Measurements from ENCODE around the gene ADAMTS13. TPM values are rescaled to one million over a fixed set of nuclear protein-coding genes. Genes with fewer than 3 reads are reported as not detected.

Gene ADAMTS13
- total RNA-seq, 1 experiment from 2014 or later: 12.0 TPM

DNA sequence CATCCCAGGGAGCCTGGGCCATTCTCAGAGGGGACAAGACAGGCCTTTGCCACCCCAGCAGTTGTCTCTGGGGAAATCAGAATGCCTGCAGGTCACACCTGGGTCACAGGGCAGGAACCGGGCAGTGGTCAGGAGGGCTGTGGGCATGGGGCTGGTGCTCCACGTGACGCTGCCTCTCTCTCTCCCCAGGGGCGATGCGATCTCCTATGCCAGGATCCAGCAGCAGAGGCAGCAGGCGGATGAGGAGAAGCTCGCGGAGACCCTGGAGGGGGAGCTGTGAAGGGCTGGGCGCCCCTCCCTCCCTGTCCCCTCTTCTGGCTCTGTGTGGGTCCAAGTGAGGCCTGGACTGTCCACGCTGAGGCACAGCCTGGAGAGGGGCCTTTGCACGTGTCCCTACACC lies 46.2 kb downstream of the ADAMTS13 start (continued):
- TF ChIP-seq ETV6 (CRISPR knock-in tag; IDR thresholded peaks at IDR 0.05): no peak
- TF ChIP-seq, protein P1, sequence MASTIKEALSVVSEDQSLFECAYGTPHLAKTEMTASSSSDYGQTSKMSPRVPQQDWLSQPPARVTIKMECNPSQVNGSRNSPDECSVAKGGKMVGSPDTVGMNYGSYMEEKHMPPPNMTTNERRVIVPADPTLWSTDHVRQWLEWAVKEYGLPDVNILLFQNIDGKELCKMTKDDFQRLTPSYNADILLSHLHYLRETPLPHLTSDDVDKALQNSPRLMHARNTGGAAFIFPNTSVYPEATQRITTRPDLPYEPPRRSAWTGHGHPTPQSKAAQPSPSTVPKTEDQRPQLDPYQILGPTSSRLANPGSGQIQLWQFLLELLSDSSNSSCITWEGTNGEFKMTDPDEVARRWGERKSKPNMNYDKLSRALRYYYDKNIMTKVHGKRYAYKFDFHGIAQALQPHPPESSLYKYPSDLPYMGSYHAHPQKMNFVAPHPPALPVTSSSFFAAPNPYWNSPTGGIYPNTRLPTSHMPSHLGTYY (CRISPR knock-in tag; IDR thresholded peaks at IDR 0.05): no peak

DNA sequence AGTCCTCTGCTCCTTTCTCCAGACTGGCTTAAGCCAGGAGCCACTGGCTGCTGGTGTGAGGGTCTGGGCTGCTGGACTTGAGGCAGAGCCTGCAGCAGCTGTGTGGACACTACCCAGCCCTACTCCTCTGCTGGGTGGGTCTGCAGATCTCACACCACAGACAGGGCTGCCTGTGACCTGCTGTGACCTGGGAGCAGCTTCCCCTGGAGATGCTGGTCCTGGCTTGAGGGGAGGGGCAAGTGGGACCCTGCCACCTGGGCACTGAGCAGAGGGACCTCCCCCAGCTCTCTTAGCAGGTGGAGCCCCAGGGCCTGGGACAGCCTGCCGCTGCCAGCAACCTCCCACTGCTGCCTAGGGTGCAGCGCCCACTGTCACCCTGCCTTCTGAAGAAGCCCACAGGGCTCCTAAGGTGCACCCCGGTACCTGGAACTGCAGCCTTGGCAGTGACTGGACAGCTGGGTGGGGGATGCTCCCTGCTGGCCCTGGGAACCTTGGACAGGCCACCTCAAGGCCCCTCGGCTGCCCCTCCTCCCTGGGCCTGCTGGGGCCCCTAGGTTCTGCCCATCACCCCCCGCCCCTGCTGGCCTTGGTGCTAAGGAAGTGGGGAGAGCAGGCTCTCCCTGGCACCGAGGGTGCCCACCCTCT lies 46.7 kb downstream of the ADAMTS13 start:
- no peak for ATAC-seq
- TF ChIP-seq, protein P2, sequence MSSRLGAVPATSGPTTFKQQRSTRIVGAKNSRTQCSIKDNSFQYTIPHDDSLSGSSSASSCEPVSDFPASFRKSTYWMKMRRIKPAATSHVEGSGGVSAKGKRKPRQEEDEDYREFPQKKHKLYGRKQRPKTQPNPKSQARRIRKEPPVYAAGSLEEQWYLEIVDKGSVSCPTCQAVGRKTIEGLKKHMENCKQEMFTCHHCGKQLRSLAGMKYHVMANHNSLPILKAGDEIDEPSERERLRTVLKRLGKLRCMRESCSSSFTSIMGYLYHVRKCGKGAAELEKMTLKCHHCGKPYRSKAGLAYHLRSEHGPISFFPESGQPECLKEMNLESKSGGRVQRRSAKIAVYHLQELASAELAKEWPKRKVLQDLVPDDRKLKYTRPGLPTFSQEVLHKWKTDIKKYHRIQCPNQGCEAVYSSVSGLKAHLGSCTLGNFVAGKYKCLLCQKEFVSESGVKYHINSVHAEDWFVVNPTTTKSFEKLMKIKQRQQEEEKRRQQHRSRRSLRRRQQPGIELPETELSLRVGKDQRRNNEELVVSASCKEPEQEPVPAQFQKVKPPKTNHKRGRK (CRISPR knock-in tag; IDR thresholded peaks at IDR 0.05; ENCODE audit: borderline replicate concordance): no peak
- TF ChIP-seq NR3C1 (CRISPR knock-in tag; conservative IDR thresholded peaks at IDR 0.05; ENCODE audit: low read depth): no peak
- TF ChIP-seq, protein P1 (CRISPR knock-in tag; IDR thresholded peaks at IDR 0.05): no peak
- H3K36me3 Mint-ChIP-seq: peaks cover 4% of the 10 kb centered on the region; the same call in 1 of the 2 replicates
- ChIA-PET CTCF (interaction anchor here (1.1 to 1.5 kb wide), 3 partner anchors 18 to 74 kb away, joined by 3 read pairs; no protein-coding TSS in a partner anchor), POLR2A (interaction anchor here (0.6 to 1.0 kb wide), 2 partner anchors 9 to 246 kb away, joined by 3 read pairs; partner anchors contain the start of gene CACFD1)
- no peaks in the 10 kb centered on the region for H3K27me3 Mint-ChIP-seq (ENCODE audit: low read depth)
- H3K9me3 Mint-ChIP-seq: no peaks in the 10 kb centered on the region
- no peak for DNase-seq (ENCODE audit: low spot score)
- no peak overlapping the region for H3K27ac Mint-ChIP-seq
- 0 out of 2 replicates have a peak, but pooled peaks cover 2% of the 10 kb centered on the region for H3K4me1 Mint-ChIP-seq
- H3K4me3 Mint-ChIP-seq: no peak overlapping the region

DNA sequence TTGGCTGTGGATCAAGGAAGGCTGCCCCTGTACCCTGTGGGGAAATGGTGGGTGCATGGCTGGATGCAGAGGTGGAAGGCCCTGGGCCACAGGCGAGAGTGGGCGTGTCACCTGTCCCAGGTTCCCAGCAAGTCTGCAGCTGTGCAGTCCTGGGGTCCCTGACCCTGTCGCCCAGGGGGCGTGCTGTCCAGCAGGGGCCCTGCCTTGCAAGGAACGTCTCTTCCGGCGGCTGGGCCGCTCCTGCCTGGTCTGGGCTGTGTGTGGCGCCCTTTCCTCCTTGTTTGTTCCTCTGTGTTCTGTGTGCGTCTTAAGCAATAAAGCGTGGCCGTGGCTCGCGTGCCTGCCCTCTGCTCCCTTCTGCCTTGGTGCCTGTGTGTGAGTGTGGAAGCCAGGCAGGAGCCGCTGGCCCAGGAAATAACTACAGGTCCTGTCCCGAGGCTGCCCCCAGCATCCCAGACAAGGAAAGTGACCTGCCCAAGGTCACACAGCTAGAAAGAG lies 48.3 kb downstream of the ADAMTS13 start:
- H3K27me3 Mint-ChIP-seq (ENCODE audit: low read depth): no peaks in the 10 kb centered on the region
- H3K4me1 Mint-ChIP-seq: 0 out of 2 replicates have a peak, but pooled peaks cover 2% of the 10 kb centered on the region
- TF ChIP-seq TEAD4 (CRISPR knock-in tag; IDR thresholded peaks at IDR 0.05) (no peak), KAT7 (CRISPR knock-in tag; IDR thresholded peaks at IDR 0.05; ENCODE audit: borderline replicate concordance) (no peak), ZNF416 (CRISPR knock-in tag; IDR thresholded peaks at IDR 0.05) (0 out of 2 replicates have a peak, but pooled peaks have one; percentile 52), SMAD3 (CRISPR knock-in tag; IDR thresholded peaks at IDR 0.05; ENCODE audit: borderline replicate concordance) (no peak), PRRX2 (CRISPR knock-in tag; IDR thresholded peaks at IDR 0.05) (0 out of 2 replicates have a peak, but pooled peaks have one; percentile 70), ZNF671 (CRISPR knock-in tag; IDR thresholded peaks at IDR 0.05) (no peak), CREB1 (CRISPR knock-in tag; IDR thresholded peaks at IDR 0.05) (no peak), JAZF1 (CRISPR knock-in tag; IDR thresholded peaks at IDR 0.05) (no peak), FOXK1 (CRISPR knock-in tag; IDR thresholded peaks at IDR 0.05) (0 out of 2 replicates have a peak, but pooled peaks have one; percentile 12), ZNF423 (CRISPR knock-in tag; IDR thresholded peaks at IDR 0.05) (peak; percentile 8; the same call in 1 of the 2 replicates)
- TF ChIP-seq, protein P3, sequence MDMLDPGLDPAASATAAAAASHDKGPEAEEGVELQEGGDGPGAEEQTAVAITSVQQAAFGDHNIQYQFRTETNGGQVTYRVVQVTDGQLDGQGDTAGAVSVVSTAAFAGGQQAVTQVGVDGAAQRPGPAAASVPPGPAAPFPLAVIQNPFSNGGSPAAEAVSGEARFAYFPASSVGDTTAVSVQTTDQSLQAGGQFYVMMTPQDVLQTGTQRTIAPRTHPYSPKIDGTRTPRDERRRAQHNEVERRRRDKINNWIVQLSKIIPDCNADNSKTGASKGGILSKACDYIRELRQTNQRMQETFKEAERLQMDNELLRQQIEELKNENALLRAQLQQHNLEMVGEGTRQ (CRISPR knock-in tag; IDR thresholded peaks at IDR 0.05): no peak
- peak; percentile 50 for ATAC-seq
- peak overlapping the region; percentile 90 for H3K27ac Mint-ChIP-seq
- POLR2A ChIA-PET: no interaction called here
- DNase-seq (ENCODE audit: low spot score): peak; percentile 34
- no peak overlapping the region for H3K4me3 Mint-ChIP-seq
- no peaks in the 10 kb centered on the region for H3K9me3 Mint-ChIP-seq
- H3K36me3 Mint-ChIP-seq: peaks cover 5% of the 10 kb centered on the region
- CTCF ChIA-PET: interaction anchor here (0.7 to 1.3 kb wide), 3 partner anchors 9 to 1053 kb away, joined by 3 to 5 read pairs (median 4); partner anchors contain the start of gene SLC2A6
